GM18870 (cell line): Measurements from ENCODE around the gene LHCGR.
A peak's percentile ranks its signal among the peaks of the same experiment; 100 is the strongest.
"Not testable (repeated sequence)": the region's sequence is repeated elsewhere in the genome, so short reads cannot be mapped to it uniquely, and the experiment has no call there.

Source experiments
- ATAC-seq: cut with Tn5 transposase; IDR thresholded peaks from one replicate; pipeline ENCODE4 v1.9.1; 2021; ENCODE audit warnings: moderate library complexity; ENCODE audit not compliant: unreplicated experiment

LHCGR gene

DNA sequence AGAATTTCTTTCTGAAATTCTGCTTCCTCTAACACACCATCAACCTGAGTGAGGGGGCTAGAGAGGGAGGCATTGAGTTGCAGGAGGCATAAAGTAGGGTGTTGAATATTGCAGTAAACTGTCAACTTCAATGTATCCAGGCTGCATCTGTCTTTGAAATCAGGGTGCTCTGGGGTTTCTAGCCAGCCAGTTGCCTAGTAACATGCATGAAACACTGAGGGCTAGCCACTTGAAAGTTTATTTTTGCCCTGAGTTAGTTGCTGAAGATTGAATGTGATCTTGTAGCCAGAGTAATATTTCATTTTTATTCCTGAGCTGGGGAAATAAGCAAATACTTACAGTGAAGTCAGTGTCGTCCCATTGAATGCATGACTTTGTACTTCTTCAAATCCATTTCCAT, 41.9 kb downstream of the LHCGR start:
- ATAC-seq, result no peak

GRCh38 chr2:48712151-48712550, 43.4 kb downstream of the LHCGR start:
- ATAC-seq, result no peak

DNA sequence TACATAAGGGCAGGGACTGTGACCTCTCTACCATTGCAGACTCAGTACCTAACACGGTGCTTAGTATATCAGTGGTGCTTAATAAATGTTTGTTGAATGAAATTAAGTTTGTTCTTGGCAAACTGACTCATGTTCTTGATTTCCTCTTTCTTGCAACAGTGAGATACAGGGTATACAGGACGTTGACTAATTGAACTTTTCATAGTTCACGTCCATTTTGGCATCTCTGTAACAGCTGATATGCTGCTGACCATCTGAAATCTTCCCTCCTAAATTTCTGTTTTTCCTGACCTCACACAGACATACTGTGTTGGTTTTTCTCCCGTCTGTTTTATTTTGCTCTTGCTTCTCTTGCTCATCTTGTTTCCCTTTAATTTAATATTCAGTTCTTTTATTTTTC, 44.2 kb downstream of the LHCGR start:
- ATAC-seq, result no peak

DNA sequence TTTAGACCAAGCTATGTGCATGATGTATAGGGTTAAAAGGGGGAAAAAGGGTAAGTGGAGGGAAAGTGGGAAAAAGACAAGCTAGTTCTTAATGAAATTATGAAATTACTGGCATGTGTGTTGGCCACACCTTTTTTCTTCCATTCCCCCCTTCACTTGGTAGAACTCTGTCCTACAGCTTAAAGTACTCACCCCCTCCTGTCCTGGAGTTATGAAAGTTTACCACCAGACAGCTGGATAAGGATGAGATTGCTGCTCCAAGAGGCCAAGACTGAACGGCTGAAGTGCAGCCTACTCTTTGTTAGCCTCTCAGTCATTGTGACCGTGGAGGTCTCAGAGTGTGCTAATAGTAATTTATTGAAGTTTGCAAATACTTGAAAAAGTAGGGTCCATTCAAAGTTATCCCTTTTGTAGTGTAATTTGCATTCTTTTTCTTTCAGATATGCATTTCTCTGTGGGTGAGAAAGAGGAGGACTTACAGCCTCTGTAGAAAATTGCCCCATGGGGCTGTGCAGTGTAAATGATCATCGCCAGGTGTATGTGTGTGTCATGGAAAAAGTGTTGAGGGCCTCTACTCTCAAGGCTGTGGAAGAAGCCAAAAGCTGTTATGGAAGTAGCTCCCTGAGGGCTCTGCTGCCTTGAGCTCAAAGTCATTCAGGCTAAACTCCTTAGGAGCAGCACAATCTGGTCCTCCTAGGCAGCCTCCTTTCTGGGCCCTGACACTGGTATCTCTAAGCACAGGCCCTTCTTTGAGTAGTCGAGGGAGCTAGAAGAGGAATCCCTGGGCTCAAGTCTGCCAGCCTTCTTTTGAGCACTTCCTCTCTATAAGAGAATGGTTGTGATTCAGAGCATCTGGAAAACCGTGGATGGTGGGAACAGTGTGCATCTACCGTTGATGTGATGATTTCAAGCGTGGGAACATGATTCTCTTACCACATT, 46.2 kb downstream of the LHCGR start:
- no peak for ATAC-seq

GRCh38 chr2:48707466-48707865, 48.1 kb downstream of the LHCGR start:
- ATAC-seq, result no peak

DNA sequence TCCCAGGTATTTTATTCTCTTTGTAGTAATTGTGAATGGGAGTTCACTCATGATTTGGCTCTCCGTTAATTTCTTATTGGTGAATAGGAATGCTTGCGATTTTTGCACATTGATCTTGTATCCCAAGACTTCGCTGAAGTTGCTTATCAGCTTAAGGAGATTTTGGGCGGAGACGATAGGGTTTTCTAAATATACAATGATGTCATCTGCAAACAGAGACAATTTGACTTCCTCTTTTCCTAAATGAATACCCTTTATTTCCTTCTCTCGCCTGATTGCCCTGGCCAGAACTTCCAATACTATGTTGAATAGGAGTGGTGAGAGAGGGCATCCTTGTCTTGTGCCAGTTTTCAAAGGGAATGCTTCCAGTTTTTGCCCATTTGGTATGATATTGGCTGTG, 51.9 kb downstream of the LHCGR start:
- ATAC-seq, result not testable (repeated sequence)

DNA sequence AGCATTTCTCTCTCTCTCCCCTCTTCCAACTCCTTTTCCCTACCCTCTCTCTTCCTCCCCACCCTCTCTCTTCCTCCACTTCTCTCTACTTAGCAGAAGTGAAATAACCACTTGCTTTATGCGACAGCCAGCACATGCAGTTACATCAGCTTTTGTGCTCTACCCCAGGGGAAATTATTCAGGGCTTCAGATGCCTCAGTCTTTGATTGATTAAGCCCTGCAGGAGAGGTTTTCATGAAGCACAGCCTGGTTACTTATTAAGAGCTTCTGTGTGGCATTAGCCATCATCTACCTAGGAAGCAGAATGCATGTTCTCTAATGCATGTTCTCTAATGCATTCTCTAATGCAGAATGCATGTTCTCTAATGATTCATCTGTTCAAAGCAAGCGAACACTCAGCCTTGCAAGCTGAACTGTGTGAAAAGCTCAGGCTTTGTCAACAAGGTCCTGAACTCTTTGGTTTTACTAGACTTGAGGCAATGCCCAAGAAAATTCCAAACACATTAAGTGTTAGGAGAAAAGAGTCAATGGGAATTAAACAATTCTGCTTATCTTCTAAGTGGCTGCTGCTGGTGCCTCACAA, 56.1 kb downstream of the LHCGR start:
- ATAC-seq, result no peak

DNA sequence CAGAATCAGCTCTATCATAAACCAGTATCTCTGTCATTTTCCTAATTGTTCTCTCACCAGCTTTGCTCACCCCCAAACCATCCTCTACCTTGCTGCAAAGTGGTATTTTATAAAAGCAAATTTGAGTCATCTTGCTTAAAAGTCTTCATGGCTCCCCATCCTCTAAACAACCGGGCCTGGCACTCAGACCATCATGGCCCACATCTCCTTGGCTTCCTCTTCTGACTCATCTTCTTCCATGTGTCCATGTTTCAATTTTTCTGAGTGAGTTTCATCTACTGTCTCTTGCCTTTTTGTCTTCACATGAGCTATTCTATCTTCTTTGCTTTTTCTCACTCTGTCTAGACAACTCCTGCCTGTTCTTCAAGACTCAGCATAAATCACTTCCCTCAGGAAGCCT, 58.6 kb downstream of the LHCGR start:
- no peak for ATAC-seq

DNA sequence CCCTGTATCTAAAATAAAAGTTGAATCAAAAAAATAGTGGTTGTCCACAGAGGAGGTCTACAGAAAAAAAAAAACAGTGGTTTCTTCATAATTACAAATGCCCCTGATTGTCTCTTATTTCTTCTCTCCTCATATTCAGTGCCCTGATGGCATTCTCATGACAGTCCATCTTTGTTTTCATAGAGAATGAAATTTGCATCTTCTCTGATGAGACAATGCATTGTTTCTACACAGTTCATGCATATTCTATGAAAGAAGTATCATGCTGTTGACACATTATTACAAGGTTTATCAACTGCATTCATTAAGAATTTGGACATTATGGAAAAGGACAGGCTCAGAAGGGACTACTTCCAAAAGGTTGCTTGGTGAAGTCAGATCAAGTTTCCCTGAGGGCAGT, 59.5 kb downstream of the LHCGR start:
- no peak for ATAC-seq

- ATAC-seq, result no peak
Observed at GRCh38 chr2:48694149-48694548, 61.4 kb downstream of the LHCGR start.

GRCh38 chr2:48693645-48694044, 61.9 kb downstream of the LHCGR start:
- ATAC-seq, result no peak

DNA sequence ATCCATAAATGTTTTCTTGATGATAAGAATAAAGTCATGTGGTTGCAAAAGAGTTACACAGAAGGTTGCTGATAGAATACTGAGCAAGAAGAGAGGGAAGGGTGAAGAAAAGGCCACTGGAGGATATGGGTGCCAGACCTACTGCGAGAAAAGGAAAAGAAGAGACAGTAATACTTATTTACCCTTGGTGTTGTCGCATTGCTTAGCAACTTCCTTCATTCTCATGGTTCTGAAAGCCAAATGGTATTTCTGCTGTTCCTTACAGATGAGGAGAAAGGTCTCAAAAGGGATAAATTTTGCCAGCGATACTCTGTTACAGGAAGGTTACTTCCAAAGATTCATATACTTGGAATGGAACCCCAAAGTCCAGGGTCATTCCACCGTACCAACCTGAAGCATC, 62.5 kb downstream of the LHCGR start:
- ATAC-seq, result no peak

DNA sequence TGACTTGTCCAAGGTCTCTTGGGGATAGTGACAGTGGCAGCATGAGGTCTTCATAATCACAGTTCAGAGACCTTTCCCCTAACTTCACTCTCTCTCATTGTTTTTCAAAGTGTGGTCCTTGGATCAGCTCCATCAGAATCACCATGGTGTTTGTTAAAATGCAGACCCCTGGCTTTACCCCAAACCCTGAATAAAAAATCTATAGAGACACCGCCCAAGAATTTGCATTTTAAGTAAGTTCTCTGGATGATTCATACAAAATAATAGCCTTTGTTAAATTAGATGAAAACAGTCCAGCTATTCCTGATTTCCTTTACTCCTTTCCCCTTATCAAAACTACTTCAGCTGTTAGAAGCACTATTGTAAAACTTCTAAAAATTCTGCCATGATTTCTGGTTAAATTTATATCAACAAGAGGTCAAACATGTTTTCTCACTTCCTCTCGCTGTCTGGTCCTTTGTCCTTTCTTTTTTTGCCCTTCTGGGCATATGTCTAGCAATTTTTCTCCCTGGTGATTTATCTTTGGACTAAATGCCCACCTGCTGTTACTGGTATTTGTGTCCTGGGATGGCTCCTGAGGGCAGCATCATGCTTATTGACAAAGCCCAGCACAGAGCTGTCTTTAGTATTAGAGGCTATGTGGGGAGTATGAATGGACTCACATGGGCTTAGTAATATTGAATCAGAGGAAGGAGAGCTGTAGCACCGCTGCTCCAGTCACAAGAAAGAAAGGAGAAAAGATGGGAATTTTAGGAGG, 63.4 kb downstream of the LHCGR start:
- ATAC-seq, result no peak

- no peak for ATAC-seq
Observed at GRCh38 chr2:48685126-48685525, 70.4 kb downstream of the LHCGR start.

DNA sequence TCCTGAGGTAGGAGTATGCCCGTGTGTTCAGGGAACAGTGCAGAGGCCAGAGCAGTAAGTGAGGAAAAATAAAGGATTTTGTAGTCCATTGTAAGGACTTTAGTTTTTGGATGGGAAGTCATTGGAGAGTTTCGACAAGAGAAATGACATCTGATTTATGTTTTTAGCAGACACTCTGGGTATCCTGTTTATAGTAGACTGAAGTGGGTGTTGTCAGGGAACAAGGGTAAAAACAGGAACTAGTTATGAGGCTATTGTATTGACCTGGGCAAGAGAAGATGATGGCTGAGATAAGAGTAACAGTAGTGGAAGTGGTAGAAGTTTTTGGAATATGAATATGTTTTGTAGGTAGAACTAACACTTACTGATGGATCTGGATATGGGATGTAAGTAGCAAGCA, 78.1 kb downstream of the LHCGR start:
- no peak for ATAC-seq

GRCh38 chr2:48674933-48675332, 80.6 kb downstream of the LHCGR start:
- ATAC-seq, result peak; percentile 56

GRCh38 chr2:48673581-48673980, 81.9 kb downstream of the LHCGR start:
- no peak for ATAC-seq

GRCh38 chr2:48668992-48669391, 86.5 kb downstream of the LHCGR start:
- ATAC-seq, result peak; percentile 96

GRCh38 chr2:48651158-48651790, 104.2 kb downstream of the LHCGR start:
- ATAC-seq, result no peak

DNA sequence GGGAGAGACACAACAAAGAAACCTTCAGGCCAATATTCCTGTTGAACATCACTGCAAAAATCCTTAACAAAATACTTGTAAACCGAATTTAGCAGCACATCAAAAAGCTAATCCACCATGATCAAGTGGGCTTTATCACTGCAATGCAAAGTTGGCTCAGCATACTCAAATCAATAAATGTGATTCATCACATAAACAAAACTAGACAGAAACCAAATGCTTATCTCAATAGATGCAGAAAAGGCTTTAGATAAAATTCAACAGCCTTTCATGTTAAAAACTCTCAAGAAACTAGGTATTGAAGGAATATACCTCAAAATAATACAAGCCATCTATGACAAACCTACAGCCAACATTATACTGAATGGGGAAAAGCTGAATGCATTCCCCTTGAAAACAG, 117.3 kb downstream of the LHCGR start:
- no peak for ATAC-seq
